ENCODE results near the gene SMIM45.

SMIM45 gene

DNA sequence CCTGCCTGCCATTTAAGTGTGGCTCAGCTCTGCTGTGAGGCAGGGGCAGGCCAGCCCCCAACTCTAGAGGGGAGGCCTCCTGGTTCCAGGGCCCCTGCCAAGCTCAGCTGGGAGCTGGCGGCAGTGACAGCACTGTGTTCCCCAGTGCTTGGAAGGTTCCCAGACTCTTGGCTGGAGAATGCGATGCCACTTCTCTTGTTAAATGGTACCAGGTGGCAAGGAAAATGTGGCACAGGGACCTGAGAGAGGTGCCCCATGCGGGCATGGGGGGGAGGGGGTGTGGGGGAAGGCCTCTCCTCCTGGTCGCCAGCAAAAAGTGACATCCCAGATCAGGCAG, 17.0 kb upstream of the SMIM45 start:
- TF ChIP-seq TEAD4 (IDR thresholded peaks at IDR 0.05), result no peak
- no peak for TF ChIP-seq CREB1 (IDR thresholded peaks at IDR 0.05; ENCODE audit: low read depth)
- no peak for TF ChIP-seq EP300 (IDR thresholded peaks at IDR 0.05; ENCODE audit: borderline replicate concordance)
- no peak for TF ChIP-seq USF1 (IDR thresholded peaks at IDR 0.05)
- no peak for TF ChIP-seq REST (IDR thresholded peaks at IDR 0.05; ENCODE audit: low read depth)
- TF ChIP-seq ZBTB7A (IDR thresholded peaks at IDR 0.05; ENCODE audit: low read depth), result no peak
- TF ChIP-seq TAF1 (IDR thresholded peaks at IDR 0.05; ENCODE audit: low read depth), result no peak
- TF ChIP-seq TCF12 (IDR thresholded peaks at IDR 0.05; ENCODE audit: low read depth), result no peak
- no peak for TF ChIP-seq CEBPB (IDR thresholded peaks at IDR 0.05)
- TF ChIP-seq NFIC (IDR thresholded peaks at IDR 0.05), result no peak
- no peak for TF ChIP-seq YY1 (IDR thresholded peaks at IDR 0.05; ENCODE audit: low read depth)
- no peak for TF ChIP-seq EGR1 (IDR thresholded peaks at IDR 0.05)

DNA sequence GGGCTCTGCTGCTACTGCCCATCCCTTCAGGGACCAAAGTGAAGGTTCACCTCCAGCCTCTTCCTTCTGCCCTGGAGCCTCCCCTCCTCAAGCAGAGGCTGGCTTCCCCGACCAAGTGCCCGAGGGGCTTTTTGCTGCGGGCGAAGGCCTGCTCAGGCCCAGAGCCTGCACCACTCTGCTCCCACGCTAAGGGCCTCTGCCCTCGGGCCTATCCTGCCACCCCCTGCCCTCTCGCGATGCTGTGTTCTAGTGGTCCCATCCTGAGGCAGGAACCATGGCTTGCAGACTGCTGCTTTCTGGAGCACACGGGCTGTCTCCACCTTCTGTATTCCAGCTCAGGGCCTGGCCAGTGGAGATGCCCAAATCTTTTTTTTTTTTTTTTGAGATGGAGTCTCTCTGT, 16.4 kb upstream of the SMIM45 start:
- TF ChIP-seq EGR1 (IDR thresholded peaks at IDR 0.05) (no peak), CEBPB (IDR thresholded peaks at IDR 0.05) (no peak), TCF12 (IDR thresholded peaks at IDR 0.05; ENCODE audit: low read depth) (no peak), ZBTB7A (IDR thresholded peaks at IDR 0.05; ENCODE audit: low read depth) (no peak), YY1 (IDR thresholded peaks at IDR 0.05; ENCODE audit: low read depth) (no peak), EP300 (IDR thresholded peaks at IDR 0.05; ENCODE audit: borderline replicate concordance) (no peak), TAF1 (IDR thresholded peaks at IDR 0.05; ENCODE audit: low read depth) (no peak), NFIC (IDR thresholded peaks at IDR 0.05) (no peak)
- TF ChIP-seq, protein P1, sequence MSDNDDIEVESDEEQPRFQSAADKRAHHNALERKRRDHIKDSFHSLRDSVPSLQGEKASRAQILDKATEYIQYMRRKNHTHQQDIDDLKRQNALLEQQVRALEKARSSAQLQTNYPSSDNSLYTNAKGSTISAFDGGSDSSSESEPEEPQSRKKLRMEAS (IDR thresholded peaks at IDR 0.05), result no peak

DNA sequence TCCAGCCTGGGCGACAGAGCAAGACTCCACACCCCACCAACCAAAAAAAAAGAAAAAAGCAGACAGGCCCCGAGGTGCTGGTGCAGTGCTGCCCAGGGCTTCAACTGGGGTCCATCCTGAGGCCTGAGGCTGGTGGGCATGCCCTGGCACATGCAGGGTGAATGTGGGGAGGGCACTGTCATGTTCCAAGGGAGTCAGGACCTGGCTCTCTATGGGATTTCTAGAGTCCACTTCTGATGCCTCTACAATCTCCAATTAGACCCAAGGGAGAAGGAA, 15.1 kb upstream of the SMIM45 start:
- TF ChIP-seq REST (IDR thresholded peaks at IDR 0.05; ENCODE audit: low read depth) (no peak), RAD21 (IDR thresholded peaks at IDR 0.05; ENCODE audit: low read depth) (no peak), TCF12 (IDR thresholded peaks at IDR 0.05; ENCODE audit: low read depth) (no peak), USF1 (IDR thresholded peaks at IDR 0.05) (no peak), ZBTB7A (IDR thresholded peaks at IDR 0.05; ENCODE audit: low read depth) (no peak), TEAD4 (IDR thresholded peaks at IDR 0.05) (no peak), CEBPB (IDR thresholded peaks at IDR 0.05) (no peak)

- no peak for TF ChIP-seq TEAD4 (IDR thresholded peaks at IDR 0.05)
- TF ChIP-seq USF1 (IDR thresholded peaks at IDR 0.05), result no peak
- TF ChIP-seq CEBPB (IDR thresholded peaks at IDR 0.05), result no peak
- no peak for TF ChIP-seq YY1 (IDR thresholded peaks at IDR 0.05; ENCODE audit: low read depth)
- TF ChIP-seq REST (IDR thresholded peaks at IDR 0.05; ENCODE audit: low read depth), result no peak
Observed at GRCh38 chr22:41939981-41940831, 11.7 kb upstream of the SMIM45 start.
